HG03558 (cell line): ENCODE data around the gene ICE2.
A peak's percentile ranks its signal among the peaks of the same experiment; 100 is the strongest.

Experiments used
- ATAC-seq: cut with Tn5 transposase; IDR thresholded peaks from one replicate; pipeline ENCODE4 v1.9.1; 2021; ENCODE audit warnings: moderate number of reproducible peaks; ENCODE audit not compliant: unreplicated experiment; ENCODE audit errors: extremely low read depth

ICE2 gene, protein sequence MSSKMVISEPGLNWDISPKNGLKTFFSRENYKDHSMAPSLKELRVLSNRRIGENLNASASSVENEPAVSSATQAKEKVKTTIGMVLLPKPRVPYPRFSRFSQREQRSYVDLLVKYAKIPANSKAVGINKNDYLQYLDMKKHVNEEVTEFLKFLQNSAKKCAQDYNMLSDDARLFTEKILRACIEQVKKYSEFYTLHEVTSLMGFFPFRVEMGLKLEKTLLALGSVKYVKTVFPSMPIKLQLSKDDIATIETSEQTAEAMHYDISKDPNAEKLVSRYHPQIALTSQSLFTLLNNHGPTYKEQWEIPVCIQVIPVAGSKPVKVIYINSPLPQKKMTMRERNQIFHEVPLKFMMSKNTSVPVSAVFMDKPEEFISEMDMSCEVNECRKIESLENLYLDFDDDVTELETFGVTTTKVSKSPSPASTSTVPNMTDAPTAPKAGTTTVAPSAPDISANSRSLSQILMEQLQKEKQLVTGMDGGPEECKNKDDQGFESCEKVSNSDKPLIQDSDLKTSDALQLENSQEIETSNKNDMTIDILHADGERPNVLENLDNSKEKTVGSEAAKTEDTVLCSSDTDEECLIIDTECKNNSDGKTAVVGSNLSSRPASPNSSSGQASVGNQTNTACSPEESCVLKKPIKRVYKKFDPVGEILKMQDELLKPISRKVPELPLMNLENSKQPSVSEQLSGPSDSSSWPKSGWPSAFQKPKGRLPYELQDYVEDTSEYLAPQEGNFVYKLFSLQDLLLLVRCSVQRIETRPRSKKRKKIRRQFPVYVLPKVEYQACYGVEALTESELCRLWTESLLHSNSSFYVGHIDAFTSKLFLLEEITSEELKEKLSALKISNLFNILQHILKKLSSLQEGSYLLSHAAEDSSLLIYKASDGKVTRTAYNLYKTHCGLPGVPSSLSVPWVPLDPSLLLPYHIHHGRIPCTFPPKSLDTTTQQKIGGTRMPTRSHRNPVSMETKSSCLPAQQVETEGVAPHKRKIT

DNA sequence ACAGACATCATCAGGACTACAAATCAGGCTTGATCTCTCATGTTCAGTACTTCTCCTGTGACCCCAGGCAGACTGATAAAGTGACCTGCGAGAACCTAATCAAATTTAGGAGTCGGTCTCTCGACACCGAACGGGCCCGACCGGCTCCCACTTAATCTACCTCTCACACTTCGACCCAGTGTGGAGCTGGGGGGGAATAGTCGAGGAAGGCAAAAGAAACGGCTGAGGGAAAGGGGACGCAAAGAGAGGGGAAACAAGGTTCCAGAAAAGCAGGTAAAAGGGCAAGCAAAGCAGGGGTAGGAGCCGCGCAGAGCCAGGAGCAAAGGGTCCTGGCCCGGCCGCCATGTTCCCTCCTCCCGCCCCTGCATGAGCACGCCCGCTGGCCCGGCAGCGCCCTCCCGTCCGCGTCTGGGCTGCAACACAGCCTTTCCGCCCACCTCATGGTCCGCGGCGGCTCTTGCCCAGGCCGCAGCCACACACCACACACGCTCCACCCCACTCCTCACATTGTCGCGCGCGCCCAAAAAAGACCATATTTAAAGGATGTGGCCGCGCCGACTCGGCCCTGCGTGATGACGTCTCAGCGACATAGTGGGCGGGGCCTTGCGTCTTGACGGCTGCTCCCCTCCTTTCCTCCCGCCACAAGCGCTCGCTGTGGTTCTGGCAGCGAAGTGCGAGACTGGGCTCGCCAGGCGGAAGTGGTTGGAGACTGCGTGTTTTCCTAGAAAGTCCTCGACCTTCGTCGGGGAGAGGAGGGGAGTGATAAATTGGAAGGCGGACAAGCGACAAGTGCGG, at the start of gene ICE2:
Gene ICE2, minus strand, starts transcription at position 577 of the 795 bp plus-strand sequence. CDS start 1,165 bp downstream, outside the sequence.
- ATAC-seq = peak; percentile 59

DNA sequence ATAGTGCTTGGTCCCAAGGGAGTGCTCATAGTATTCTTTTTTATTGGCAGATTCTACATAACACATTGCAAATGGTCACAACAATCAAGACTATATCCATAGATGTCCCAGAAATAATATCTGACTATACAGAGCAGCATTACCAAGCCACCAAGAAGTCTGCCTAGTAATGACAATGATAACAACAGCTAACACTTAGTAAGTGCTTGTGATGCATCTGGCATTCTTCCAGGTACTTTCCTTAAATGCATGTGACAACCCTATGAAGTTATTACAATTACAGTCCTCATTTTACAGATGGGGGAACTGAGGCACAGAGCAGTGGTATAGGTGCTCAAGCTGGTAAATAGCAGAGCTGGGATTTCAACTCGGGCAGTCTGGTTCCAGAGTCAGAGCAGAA, 49.6 kb upstream of the ICE2 start:
- no peak for ATAC-seq

DNA sequence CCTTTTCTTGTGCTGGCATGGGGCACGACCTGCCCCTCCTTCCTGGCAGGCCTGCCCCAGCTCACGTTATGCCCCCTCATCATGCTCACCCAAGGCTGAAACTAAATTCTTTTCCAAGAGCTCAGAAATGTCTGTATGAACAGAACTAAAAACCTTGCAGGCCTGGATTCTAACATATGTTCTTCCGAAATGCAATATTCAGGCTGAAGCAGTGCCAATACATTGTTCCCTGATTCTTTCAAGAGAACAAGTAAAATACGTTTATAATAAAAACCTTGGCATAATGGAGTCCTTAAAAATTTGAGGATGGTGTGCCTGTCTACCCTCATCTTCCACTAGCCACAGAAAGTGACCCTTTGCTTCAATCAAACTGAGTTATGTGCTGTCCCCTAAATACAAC, 48.5 kb upstream of the ICE2 start:
- no peak for ATAC-seq

DNA sequence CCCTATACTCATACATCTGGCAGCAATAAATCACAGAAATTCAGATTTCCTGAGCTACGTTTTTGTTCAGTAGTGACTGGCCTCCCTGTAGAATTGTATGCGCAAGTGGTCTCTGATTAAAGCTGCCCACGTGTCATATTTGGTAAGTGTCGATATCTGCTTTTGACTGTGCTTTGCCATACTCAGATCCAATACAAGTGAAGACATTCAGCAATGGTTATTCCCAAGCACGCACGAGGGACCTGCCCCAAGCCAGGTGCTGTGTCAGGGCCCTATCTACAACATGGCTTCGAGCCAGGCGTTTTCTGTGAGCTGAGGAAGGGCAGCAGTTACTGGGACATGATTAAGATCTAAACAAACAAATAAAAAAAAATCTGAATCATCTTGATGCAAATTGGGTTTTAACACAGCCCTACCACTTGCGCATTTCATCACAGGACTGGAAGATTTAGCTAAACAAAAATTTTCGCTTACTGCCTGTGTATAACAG, 47.2 kb upstream of the ICE2 start:
- ATAC-seq = no peak

DNA sequence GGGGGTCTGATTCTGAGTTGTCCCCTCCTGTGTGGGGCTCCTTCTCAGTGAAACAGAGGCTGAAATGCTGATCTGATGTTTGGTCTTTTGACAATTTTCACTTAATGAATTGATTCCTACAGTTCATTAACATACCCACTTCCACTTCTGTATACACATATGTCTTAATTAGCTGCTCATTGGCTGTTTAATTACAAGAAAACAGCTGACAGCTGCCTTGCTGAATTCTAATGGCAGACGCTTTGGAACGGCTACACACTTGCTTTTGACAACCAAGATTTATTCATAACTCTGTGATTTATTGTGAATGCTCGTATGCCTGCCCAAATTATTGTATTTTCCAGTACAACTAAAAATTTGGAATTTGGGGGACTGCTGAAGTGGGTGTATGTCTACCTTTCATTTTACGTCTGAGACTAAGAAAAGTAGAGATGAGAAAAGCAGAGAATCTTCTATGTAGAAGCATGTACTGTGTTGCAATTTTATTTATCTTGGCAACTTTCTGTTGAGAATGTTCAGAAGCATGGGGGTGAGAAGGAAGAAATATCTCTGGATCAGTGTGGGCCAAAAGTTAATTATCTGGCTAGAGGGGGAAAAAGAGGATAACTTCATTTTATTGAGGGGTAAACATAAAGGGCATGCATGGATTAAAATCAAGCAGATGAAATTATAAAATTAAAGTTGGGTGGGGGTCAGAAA, 46.5 kb upstream of the ICE2 start:
- ATAC-seq = no peak

DNA sequence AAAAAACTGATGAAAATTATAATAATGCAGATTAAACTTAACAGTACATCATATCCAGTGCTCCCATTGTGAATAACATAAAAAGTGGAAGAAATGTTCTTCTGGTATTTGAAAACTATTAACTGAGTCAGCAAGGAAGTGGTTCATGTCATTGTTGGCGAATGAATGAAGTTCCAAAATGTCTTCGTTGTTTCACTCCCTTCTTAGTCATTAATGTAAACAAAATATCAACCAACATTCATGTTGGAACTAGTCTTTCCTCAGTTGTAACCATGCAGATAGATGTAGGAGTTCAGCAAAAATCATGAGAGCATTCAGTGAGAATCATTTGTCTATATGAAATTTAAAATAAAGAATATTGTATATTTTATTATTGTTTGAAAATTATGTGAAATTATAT, 44.1 kb upstream of the ICE2 start:
- ATAC-seq = no peak

DNA sequence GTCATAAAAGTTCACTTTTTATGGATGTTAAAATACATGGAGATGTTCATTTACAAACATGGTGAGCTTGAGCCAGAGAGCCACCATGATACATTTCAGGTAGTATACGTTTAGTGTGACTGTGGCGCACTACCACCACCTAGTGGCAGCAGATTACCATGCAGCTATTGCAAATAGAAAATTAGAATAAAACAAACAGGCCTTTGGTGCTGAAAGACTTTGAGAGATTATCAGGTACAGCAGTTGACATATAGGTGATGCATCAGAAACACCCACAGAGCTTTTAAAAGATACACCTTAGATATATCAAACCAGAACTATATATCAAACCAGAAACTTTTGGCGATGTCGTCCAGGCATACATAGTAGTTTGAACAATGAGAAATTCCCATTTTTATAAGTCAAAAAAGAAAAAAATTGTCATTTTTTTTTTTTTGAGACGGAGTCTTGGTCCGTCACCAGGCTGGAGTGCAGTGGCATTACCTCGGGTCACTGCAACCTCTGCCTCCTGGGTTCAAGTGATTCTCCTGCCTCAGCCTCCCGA, 42.0 kb upstream of the ICE2 start:
- ATAC-seq = no peak

DNA sequence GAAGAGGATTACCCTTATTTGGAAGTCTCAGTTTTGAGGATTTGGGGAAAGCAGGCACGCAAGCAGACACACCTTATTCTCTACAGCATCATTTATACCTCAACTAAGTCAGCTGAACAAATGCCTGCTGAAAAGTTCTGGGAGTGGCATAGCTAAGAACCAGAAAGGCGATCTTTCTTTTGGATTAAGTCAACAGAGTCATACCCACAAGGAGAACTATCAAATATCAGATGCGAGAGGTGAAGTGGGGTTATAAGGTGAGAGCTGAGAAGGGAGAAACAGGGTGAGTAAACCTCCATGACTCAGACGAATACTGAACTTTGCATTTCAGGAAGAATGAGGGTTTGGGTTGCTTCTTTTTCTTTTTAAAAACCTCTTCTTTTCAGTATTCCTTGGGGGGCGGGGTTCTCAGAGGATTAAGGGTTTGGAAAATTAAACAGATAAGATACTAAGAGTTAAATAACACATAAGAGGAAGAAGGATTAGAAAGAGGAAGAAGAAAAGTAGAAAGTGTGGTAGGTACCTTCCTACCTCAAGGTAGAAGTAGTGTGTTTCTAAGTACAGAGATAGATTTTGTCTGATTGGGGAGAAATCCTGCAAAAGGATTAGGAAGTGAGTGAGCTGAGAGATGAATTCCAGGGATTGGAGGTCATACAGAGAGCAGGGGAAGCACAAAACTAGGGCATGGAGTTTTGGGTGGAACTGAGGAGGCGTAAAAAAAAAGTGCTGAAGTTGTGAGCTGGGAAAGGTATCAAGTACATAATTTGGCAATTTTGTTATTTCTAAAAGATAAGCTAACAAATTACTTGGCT, 41.3 kb upstream of the ICE2 start:
- no peak for ATAC-seq

DNA sequence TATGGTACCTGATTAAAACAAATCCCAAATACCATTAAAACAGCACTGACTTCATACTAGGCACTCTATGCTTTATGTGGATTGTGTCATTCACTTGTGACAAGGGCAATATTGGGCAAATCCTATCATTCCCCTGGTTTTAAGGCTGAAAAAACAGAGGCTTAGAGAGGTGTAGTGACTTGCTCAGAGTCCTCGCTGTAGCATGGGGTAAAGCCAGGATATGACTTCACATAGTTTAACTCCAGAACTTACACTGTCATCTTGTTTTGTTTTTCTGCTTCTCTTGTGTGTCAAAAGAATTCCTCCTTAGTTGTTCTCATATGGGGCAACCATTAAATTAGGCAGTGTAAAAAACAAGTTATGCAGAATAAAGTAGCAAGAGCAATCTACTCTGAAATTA, 40.3 kb upstream of the ICE2 start:
- no peak for ATAC-seq

DNA sequence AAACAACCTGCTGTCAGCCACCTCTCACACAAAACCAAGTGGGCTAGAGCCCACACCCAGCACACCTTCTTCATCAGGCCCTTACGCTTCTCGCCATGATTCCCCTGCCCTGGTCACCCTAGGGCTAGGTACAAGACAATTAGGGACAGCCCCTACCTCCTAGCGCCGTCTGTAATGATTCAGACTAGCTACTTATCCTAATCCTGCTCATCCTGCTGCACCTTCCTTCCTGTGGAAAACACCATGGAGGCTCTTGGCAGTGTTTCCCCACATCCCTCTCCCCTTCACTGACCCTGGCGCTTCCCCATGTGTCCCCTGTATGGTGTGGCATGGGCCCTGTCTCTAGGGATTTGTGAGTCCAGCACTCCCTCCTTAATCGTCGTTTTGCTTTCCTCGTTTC, 39.6 kb upstream of the ICE2 start:
- ATAC-seq = no peak

DNA sequence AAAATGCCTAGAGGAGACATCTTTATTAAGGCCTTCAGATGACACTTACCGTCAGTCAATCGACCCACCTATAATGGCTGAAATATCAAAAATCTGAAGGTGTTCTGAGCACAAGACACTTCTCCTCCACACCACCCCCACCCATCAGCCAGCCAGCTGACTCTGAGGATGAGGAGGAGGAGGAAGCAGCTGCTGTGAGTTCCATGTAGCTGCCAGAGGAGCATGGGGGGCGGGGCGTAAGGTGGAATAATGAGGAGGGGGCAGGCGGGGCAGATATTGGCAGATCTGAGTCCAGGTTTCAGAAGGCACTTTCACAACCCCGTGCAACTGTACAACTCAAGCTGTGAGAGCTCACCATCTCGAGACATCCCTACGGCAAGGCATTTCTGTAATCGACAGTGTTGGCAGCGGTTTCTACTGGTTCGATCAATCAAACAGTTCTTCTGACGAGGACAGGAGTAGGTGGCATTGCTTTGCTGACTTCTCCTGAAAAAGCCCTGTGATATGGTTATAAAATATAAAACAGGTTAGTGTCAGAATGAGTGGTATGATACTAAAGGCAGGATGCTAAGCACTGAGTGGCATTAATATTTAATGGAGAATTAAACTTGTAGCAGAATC, 35.4 kb upstream of the ICE2 start:
- ATAC-seq = no peak

DNA sequence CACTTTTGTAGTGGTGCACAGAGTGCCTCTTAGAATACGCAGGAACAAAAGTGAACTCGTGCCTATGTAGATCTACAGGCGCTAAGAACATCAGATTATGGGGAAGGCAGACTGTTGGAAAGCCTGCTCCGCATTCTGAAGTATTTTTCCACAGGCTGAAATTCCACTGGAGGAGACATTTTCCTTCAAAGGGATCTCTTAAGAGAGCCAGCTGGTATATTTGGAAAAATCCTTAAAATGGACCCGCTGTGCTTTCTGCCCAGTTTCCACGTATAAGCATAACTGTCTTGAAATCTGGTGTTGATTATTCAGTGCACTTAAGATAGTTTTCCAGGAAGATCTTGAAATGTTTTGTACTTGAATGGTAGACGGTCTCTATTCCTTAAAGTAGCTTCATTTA, 34.7 kb upstream of the ICE2 start:
- no peak for ATAC-seq

DNA sequence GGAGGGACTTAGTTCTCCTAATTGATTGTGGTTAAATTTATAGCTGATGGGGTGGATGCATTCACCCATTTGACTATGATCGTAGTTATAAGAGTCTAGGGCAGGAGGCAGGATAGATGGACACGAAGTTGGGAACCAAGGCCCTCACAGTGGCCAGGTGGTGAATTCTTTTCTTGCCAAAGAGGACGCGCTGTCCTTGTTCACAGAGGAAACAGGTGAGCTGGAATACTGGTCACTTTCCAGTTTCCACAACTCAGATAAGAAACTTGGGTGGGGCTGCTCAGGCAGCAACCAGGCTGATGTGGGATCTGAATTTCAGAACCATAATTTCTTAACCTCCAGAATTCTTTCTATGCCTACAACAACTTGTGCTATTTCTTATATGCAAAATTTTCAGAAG, 34.0 kb upstream of the ICE2 start:
- no peak for ATAC-seq

DNA sequence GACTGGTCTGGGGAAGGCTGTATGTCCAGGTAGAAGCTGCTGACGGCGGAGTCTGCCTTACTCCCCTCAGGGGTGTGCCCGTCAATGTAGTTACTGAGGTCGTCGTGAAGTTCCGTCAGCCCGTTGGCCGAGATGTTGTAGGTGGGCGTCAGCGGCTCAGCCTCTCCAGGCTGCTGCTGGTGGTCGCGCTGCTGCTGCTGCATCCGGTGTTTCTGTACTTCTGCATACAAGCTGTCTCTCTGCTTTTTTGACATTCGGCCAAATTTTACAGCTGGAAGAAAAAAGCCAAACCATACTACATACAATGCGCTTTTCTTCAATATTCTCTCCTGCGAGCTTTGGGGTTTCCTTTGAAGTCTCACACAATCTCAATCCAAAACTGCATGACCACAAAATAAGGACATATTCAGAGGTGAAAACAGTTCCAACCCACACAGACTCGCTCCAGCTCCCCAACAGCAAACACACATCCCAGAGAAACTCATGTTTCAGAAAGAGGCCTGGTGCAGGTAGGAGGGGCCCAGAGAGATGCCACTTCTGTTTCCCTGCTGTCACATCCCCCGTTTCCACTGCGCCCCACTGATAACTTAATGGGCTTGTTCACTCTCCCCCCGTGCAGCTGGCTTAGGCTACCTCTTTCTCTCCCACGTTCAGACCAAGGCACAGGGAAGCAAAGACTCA, 32.5 kb upstream of the ICE2 start:
- no peak for ATAC-seq

DNA sequence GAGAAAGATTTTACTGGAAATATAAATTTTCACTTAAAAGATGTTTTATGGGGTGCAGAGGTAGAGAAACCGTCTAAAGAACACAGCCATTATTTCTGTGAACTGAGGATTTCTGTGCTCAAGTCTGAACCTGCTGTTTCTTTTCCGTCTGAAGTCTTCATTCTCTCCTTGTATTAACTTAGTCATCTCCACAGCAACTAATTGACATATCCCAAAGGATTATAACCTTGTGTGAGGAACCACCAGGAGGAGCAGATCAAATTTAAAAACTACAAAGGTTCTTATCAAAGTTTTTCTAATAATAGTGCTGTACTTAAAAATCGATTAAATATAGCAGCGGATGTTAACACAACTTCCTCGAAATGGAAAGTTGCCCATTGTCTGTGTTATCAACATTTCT, 31.1 kb upstream of the ICE2 start:
- ATAC-seq = no peak

DNA sequence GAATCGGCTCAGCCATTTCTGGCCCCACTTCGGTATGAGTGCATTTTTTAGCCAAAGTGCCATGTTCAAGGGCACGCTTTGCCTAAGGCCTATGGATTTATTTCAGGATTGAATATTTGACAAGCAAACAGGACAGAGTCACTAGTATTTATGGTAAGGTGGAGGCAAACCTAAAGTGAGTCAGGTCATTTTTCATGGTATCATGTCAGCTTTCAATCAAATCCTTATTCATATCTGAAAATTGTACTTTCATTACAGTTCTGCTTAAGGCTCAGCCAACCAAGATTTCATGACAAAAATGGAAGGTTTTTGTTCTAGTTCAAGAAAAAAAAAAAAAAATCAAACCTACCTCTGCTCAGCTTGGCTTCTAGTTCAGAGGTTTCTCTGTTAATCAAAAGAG, 30.5 kb upstream of the ICE2 start:
- ATAC-seq = no peak

DNA sequence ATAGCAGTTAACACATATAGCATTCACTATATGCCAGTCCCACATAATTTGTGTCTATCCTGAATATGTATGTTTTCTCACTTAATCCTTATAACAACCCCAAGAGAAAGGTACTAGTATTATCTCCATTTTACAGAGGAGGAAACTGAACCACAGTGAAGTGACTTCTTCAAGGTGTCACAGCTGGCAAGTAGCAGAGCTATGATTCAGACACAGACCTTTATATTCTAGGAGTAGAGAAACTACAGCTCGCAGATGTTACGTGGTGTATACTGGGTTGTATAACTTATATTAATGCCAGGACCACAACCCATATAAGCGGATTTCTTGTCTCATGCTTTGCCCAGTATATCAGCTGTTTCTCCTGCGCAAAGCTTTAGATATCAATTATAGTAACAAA, 29.5 kb upstream of the ICE2 start:
- ATAC-seq = no peak
